Fibroblast of mammary gland (primary cell): ENCODE measurements around the gene CEP112.
"Not testable (repeated sequence)": the region's sequence is repeated elsewhere in the genome, so short reads cannot be mapped to it uniquely, and the experiment has no call there.

Experiments used
- DNase-seq: peaks from one replicate; pipeline ENCODE4 v3.0.0-alpha.2; 2010; ENCODE audit warnings: low read depth
- H3K4me3 ChIP-seq: 2 replicates; pipeline ENCODE4 v1.5.1; 2011; ENCODE audit warnings: low read depth, mild to moderate bottlenecking, low read length, moderate library complexity; ENCODE audit not compliant: control insufficient read depth
- CTCF ChIP-seq: conservative IDR thresholded peaks from 2 replicates; pipeline ENCODE4 v1.5.1; 2011; ENCODE audit warnings: low read depth, low read length, inconsistent platforms; ENCODE audit not compliant: control insufficient read depth, insufficient read depth

The CEP112 gene

GRCh38 chr17:65694601-65695000, 497.3 kb downstream of the CEP112 start:
- no peak overlapping the region for H3K4me3 ChIP-seq
- no peak for DNase-seq
- TF ChIP-seq CTCF, result no peak

GRCh38 chr17:65690626-65691310, 501.2 kb downstream of the CEP112 start:
- no peak overlapping the region for H3K4me3 ChIP-seq
- no peak for DNase-seq
- no peak for TF ChIP-seq CTCF

DNA sequence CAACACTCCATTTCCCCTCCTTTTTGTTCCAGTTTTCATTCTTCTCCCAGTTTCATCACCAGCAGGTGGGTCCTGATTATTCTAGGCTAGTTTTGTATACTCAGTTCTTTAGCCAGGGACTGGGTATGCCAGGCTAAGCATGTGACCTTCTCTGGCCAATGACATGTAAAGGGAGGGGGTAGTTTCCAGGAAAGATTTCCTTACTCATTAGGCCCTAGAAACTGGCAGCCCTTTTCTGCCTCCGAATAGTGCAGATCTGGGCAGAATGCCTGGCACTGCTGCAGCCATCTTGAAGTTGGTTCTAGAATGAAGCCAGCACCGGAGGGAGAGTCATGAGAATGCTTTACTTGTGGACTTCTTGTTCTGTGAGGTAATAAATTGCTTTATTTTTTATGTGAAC, 503.6 kb downstream of the CEP112 start:
- no peak for DNase-seq
- no peak overlapping the region for H3K4me3 ChIP-seq
- TF ChIP-seq CTCF, result no peak

- no peak for DNase-seq
- no peak for TF ChIP-seq CTCF
Observed at GRCh38 chr17:65685110-65685509, 506.8 kb downstream of the CEP112 start.

GRCh38 chr17:65684631-65685030, 507.3 kb downstream of the CEP112 start:
- no peak for TF ChIP-seq CTCF
- no peak overlapping the region for H3K4me3 ChIP-seq
- peak; percentile 69 for DNase-seq

More at GRCh38 chr17:65685110-65685509, 506.8 kb downstream of the CEP112 start:
- no peak overlapping the region for H3K4me3 ChIP-seq

- no peak overlapping the region for H3K4me3 ChIP-seq
- no peak for TF ChIP-seq CTCF
- DNase-seq, result no peak
Observed at GRCh38 chr17:65683428-65683827, 508.5 kb downstream of the CEP112 start.

- not testable (repeated sequence) for DNase-seq, H3K4me3 ChIP-seq
Observed at GRCh38 chr17:65681763-65682162, 510.2 kb downstream of the CEP112 start.
